ENCODE data around the gene DIAPH1.

Gene DIAPH1

GRCh38 chr5:141508440-141508797, 110.4 kb downstream of the DIAPH1 start:
- H3K4me3 ChIP-seq (ENCODE audit: insufficient read depth, low read depth, low read length): no peak overlapping the region
- H3K27ac ChIP-seq (ENCODE audit: insufficient read depth, low read depth, low read length, poor library complexity, severe bottlenecking): peak overlapping the region; percentile 80
- H3K27me3 ChIP-seq (ENCODE audit: control insufficient read depth, insufficient read depth, low read length, poor library complexity, severe bottlenecking): no peaks in the 10 kb centered on the region
- H3K4me1 ChIP-seq (ENCODE audit: control insufficient read depth, insufficient read depth, low read length): peaks cover 36% of the 10 kb centered on the region
- peaks cover 35% of the 10 kb centered on the region for H3K36me3 ChIP-seq (ENCODE audit: control insufficient read depth, insufficient read depth, low read length)
- H3K9me3 ChIP-seq (ENCODE audit: control insufficient read depth, low read length): no peaks in the 10 kb centered on the region
- 13 to 14% methylated on average over 9 of the region's 9 CpGs for WGBS, 2 experiments

GRCh38 chr5:141507387-141508091, 111.3 kb downstream of the DIAPH1 start:
- H3K4me1 ChIP-seq (ENCODE audit: control insufficient read depth, insufficient read depth, low read length): peaks cover 30% of the 10 kb centered on the region
- WGBS, 2 experiments: 55 to 59% methylated on average over 8 to 11 of the region's 11 CpGs
- H3K27ac ChIP-seq (ENCODE audit: insufficient read depth, low read depth, low read length, poor library complexity, severe bottlenecking): peak overlapping the region; percentile 80
- H3K4me3 ChIP-seq (ENCODE audit: insufficient read depth, low read depth, low read length): peak overlapping the region; percentile 2
- H3K27me3 ChIP-seq (ENCODE audit: control insufficient read depth, insufficient read depth, low read length, poor library complexity, severe bottlenecking): no peaks in the 10 kb centered on the region
- H3K9me3 ChIP-seq (ENCODE audit: control insufficient read depth, low read length): no peaks in the 10 kb centered on the region
- peaks cover 35% of the 10 kb centered on the region for H3K36me3 ChIP-seq (ENCODE audit: control insufficient read depth, insufficient read depth, low read length)

- no peaks in the 10 kb centered on the region for H3K9me3 ChIP-seq (ENCODE audit: control insufficient read depth, low read length)
- H3K27ac ChIP-seq (ENCODE audit: insufficient read depth, low read depth, low read length, poor library complexity, severe bottlenecking): peak overlapping the region; percentile 44
- peaks cover 33% of the 10 kb centered on the region for H3K4me1 ChIP-seq (ENCODE audit: control insufficient read depth, insufficient read depth, low read length)
- H3K36me3 ChIP-seq (ENCODE audit: control insufficient read depth, insufficient read depth, low read length): peaks cover 29% of the 10 kb centered on the region
- no peaks in the 10 kb centered on the region for H3K27me3 ChIP-seq (ENCODE audit: control insufficient read depth, insufficient read depth, low read length, poor library complexity, severe bottlenecking)
- 95% methylated on average over 7 to 8 of the region's 8 CpGs for WGBS, 2 experiments
- no peak overlapping the region for H3K4me3 ChIP-seq (ENCODE audit: insufficient read depth, low read depth, low read length)
Observed at GRCh38 chr5:141506381-141507155, 112.2 kb downstream of the DIAPH1 start.

GRCh38 chr5:141504216-141504615, 114.6 kb downstream of the DIAPH1 start:
- Histone ChIP-seq H3K27me3 (ENCODE audit: control insufficient read depth, insufficient read depth, low read length, poor library complexity, severe bottlenecking) (no peaks in the 10 kb centered on the region), H3K36me3 (ENCODE audit: control insufficient read depth, insufficient read depth, low read length) (peaks cover 7% of the 10 kb centered on the region), H3K27ac (ENCODE audit: insufficient read depth, low read depth, low read length, poor library complexity, severe bottlenecking) (no peak overlapping the region), H3K4me1 (ENCODE audit: control insufficient read depth, insufficient read depth, low read length) (peaks cover 27% of the 10 kb centered on the region), H3K9me3 (ENCODE audit: control insufficient read depth, low read length) (no peaks in the 10 kb centered on the region), H3K4me3 (ENCODE audit: insufficient read depth, low read depth, low read length) (no peak overlapping the region)
- 96% methylated on average over 4 of the region's 4 CpGs for WGBS, 2 experiments

DNA sequence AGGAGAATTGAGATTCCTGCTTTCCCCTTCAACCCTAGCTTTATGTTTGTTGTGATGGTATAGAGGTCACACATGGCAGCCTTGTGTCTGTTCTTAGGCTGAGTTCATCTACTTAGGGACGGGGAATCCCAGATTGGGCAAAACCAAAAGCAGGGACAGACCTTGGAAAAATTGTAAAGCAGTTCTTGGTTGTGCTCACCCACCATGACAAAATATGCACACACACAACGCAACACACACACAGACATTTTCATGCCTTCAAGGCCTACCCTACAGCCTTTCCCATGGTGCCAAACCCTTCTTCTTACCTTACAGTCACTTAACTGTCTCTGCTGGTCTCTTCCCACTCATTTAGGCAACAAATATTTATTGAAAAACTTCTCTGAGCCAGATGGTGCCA, 115.1 kb downstream of the DIAPH1 start:
- Histone ChIP-seq H3K27me3 (ENCODE audit: control insufficient read depth, insufficient read depth, low read length, poor library complexity, severe bottlenecking) (no peaks in the 10 kb centered on the region), H3K27ac (ENCODE audit: insufficient read depth, low read depth, low read length, poor library complexity, severe bottlenecking) (no peak overlapping the region), H3K9me3 (ENCODE audit: control insufficient read depth, low read length) (no peaks in the 10 kb centered on the region), H3K4me3 (ENCODE audit: insufficient read depth, low read depth, low read length) (no peak overlapping the region), H3K4me1 (ENCODE audit: control insufficient read depth, insufficient read depth, low read length) (peaks cover 24% of the 10 kb centered on the region), H3K36me3 (ENCODE audit: control insufficient read depth, insufficient read depth, low read length) (peaks cover 7% of the 10 kb centered on the region)
- WGBS, 2 experiments: 96 to 97% methylated on average over 2 of the region's 2 CpGs

DNA sequence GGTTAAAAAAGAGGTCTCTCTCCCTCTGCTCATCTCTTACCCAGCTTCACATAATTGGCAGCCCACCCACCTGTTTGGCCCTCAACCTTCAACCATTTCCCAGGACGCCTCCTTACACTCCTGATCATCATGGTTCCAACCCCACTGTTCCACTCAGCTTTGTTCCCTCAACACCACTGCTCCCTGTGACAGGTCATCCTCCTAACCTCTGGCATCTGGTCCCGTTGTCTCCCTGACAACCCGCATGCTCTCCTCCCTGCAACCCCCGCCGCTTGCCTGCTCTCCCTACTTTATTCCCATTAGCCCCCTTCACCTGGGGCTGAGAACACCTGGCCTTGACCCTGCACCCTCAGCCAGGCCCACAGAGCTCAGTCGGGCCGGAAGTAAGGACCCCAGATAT, 117.0 kb downstream of the DIAPH1 start:
- Histone ChIP-seq H3K27ac (ENCODE audit: insufficient read depth, low read depth, low read length, poor library complexity, severe bottlenecking) (no peak overlapping the region), H3K36me3 (ENCODE audit: control insufficient read depth, insufficient read depth, low read length) (peaks cover 7% of the 10 kb centered on the region), H3K4me1 (ENCODE audit: control insufficient read depth, insufficient read depth, low read length) (peaks cover 7% of the 10 kb centered on the region), H3K4me3 (ENCODE audit: insufficient read depth, low read depth, low read length) (no peak overlapping the region), H3K9me3 (ENCODE audit: control insufficient read depth, low read length) (no peaks in the 10 kb centered on the region), H3K27me3 (ENCODE audit: control insufficient read depth, insufficient read depth, low read length, poor library complexity, severe bottlenecking) (no peaks in the 10 kb centered on the region)
- WGBS, 2 experiments: 73 to 78% methylated on average over 5 to 7 of the region's 7 CpGs

GRCh38 chr5:141496038-141496437, 122.8 kb downstream of the DIAPH1 start:
- no peaks in the 10 kb centered on the region for H3K9me3 ChIP-seq (ENCODE audit: control insufficient read depth, low read length)
- H3K36me3 ChIP-seq (ENCODE audit: control insufficient read depth, insufficient read depth, low read length): peaks cover 12% of the 10 kb centered on the region
- H3K27me3 ChIP-seq (ENCODE audit: control insufficient read depth, insufficient read depth, low read length, poor library complexity, severe bottlenecking): no peaks in the 10 kb centered on the region
- peak overlapping the region; percentile 92 for H3K27ac ChIP-seq (ENCODE audit: insufficient read depth, low read depth, low read length, poor library complexity, severe bottlenecking)
- no peak overlapping the region for H3K4me3 ChIP-seq (ENCODE audit: insufficient read depth, low read depth, low read length)
- H3K4me1 ChIP-seq (ENCODE audit: control insufficient read depth, insufficient read depth, low read length): peaks cover 36% of the 10 kb centered on the region
- WGBS, 2 experiments: 13 to 15% methylated on average over 4 of the region's 4 CpGs

- peaks cover 18% of the 10 kb centered on the region for H3K36me3 ChIP-seq (ENCODE audit: control insufficient read depth, insufficient read depth, low read length)
- 25 to 26% methylated on average over 8 of the region's 8 CpGs for WGBS, 2 experiments
- H3K27me3 ChIP-seq (ENCODE audit: control insufficient read depth, insufficient read depth, low read length, poor library complexity, severe bottlenecking): no peaks in the 10 kb centered on the region
- no peak overlapping the region for H3K4me3 ChIP-seq (ENCODE audit: insufficient read depth, low read depth, low read length)
- H3K27ac ChIP-seq (ENCODE audit: insufficient read depth, low read depth, low read length, poor library complexity, severe bottlenecking): peak overlapping the region; percentile 92
- H3K9me3 ChIP-seq (ENCODE audit: control insufficient read depth, low read length): no peaks in the 10 kb centered on the region
- peaks cover 36% of the 10 kb centered on the region for H3K4me1 ChIP-seq (ENCODE audit: control insufficient read depth, insufficient read depth, low read length)
Observed at GRCh38 chr5:141495453-141495811, 123.4 kb downstream of the DIAPH1 start.

GRCh38 chr5:141494761-141495452, 123.9 kb downstream of the DIAPH1 start:
- Histone ChIP-seq H3K4me1 (ENCODE audit: control insufficient read depth, insufficient read depth, low read length) (peaks cover 36% of the 10 kb centered on the region), H3K27ac (ENCODE audit: insufficient read depth, low read depth, low read length, poor library complexity, severe bottlenecking) (peak overlapping the region; percentile 92), H3K9me3 (ENCODE audit: control insufficient read depth, low read length) (no peaks in the 10 kb centered on the region), H3K27me3 (ENCODE audit: control insufficient read depth, insufficient read depth, low read length, poor library complexity, severe bottlenecking) (no peaks in the 10 kb centered on the region), H3K4me3 (ENCODE audit: insufficient read depth, low read depth, low read length) (peak overlapping the region; percentile 14), H3K36me3 (ENCODE audit: control insufficient read depth, insufficient read depth, low read length) (peaks cover 21% of the 10 kb centered on the region)
- 9 to 12% methylated on average over 22 of the region's 22 CpGs for WGBS, 2 experiments

All from ectodermal cell (in vitro differentiated cells).